Right lobe of liver (tissue), 6 donors: ENCODE results near the gene ZNF580. TPM values are rescaled to one million over a fixed set of nuclear protein-coding genes. Genes with fewer than 3 reads are reported as not detected.

ENCODE experiments used
- ATAC-seq, 4 donors: fragments of 200-7000 bp; cut with Tn5 transposase; one replicate each; pipeline ENCODE4 v1.9.1; 2020; ENCODE audit warnings: mild to moderate bottlenecking in 4 of 4, moderate library complexity in 4 of 4
- DNase-seq, 3 donors: peaks; one replicate each; pipeline ENCODE4 v3.0.0-alpha.2; 2020
- H3K27ac ChIP-seq, 3 donors: fragments of 200-600 bp; one replicate each; pipeline ENCODE4 v1.8.0; 2022
- H3K27me3 ChIP-seq, 2 donors: fragments of 200-600 bp; one replicate each; pipeline ENCODE4 v1.8.0; 2022
- H3K36me3 ChIP-seq, 4 donors: fragments of 200-600 bp; sonication (generic) in 1 of 4; one replicate each; pipeline versions ENCODE4 v1.5.1 to v1.8.0; 2017 to 2022; ENCODE audit warnings: control low read depth in 1 of 4
- H3K4me1 ChIP-seq, 4 donors: fragments of 200-600 bp; sonication (generic) in 1 of 4; one replicate each; pipeline versions ENCODE4 v1.5.1 to v1.8.0; 2017 to 2022; ENCODE audit warnings: control low read depth in 1 of 4
- H3K4me3 ChIP-seq, 3 donors: fragments of 200-600 bp; one replicate each; pipeline ENCODE4 v1.8.0; 2022
- H3K9me3 ChIP-seq, 4 donors: fragments of 200-600 bp; sonication (generic) in 1 of 4; one replicate each; pipeline versions ENCODE4 v1.5.1 to v1.8.0; 2017 to 2022; ENCODE audit warnings: control low read depth in 1 of 4
- CTCF ChIP-seq, 4 donors: fragments of 200-600 bp in 3 of 4; fragments of 450-650 bp in 1 of 4; IDR thresholded peaks; one replicate each; pipeline versions ENCODE4 v1.5.1 to v1.8.0; 2016 to 2022; ENCODE audit warnings: antibody characterized with exemption in 4 of 4, mild to moderate bottlenecking in 2 of 4
- POLR2A ChIP-seq: fragments of 450-650 bp; IDR thresholded peaks from one replicate; pipeline ENCODE4 v1.6.1; 2017; ENCODE audit warnings: antibody characterized with exemption, mild to moderate bottlenecking
- WGBS: methylation state at CpG from one replicate; pipeline ENCODE4 v1.1.6; 2018; ENCODE audit warnings: low coverage, low lambda C conversion rate; ENCODE audit not compliant: insufficient coverage; ENCODE audit errors: missing lambda C conversion rate; 5-methylcytosine and 5-hydroxymethylcytosine counted together
- intact Hi-C, 2 donors: fragments of 100-400 bp; cut with DNase I; formaldehyde crosslinking; loops; one replicate each; pipeline versions ENCODE4 v1.11.2 to v1.14.1; 2022
- total RNA-seq, 6 experiments: library from RNA; depleted of rRNA in 2 of 6; stranded (reverse); fragments of >200 nt in 2 of 6; fragmentation: NEBNext Ultra II Directional in 3 of 6; extraction: Animal tissue kit (Norgen Biotek cat#: 25700) in 3 of 6; gene quantifications; one replicate each; pipeline versions ENCODE4 v1.1.0 to v1.2.4, GENCODE V29; 2016 to 2023
- donor health status: DM: no; HTN: yes; CAD: no.
- donor health status: DM: no; HTN: no; CAD: no.
- donor health status: DM: no; HTN: no; CAD: no.
- donor health status: DM: no; HTN: yes; CAD: no.
- donor health status: DM: no; HTN: yes; CAD: no.

Gene ZNF580
- total RNA-seq, 6 experiments from 2014 or later, result 5.4 to 11.6 (median 6.5) TPM

GRCh38 chr19:55641426-55642152 lies 787 bp downstream of the ZNF580 start:
- peak overlapping the region; percentile 74 to 85 (median 81) for H3K4me3 ChIP-seq
- H3K27ac ChIP-seq, result peak overlapping the region; percentile 67 to 76 (median 73)
- H3K27me3 ChIP-seq, result no peaks in the 10 kb centered on the region
- no peaks in the 10 kb centered on the region for H3K9me3 ChIP-seq
- DNase-seq, result peak in 1 of 3 donors; percentile 39
- peaks cover 0 to 10% (median 0%) of the 10 kb centered on the region in 4 donors for H3K36me3 ChIP-seq
- peak in 2 of 4 donors; percentile 1 to 2 for ATAC-seq
- WGBS, result under 1% methylated on average over 25 of the region's 25 CpGs
- peaks cover 0 to 37% (median 11%) of the 10 kb centered on the region in 4 donors for H3K4me1 ChIP-seq
- TF ChIP-seq POLR2A, result no peak
- no peak for TF ChIP-seq CTCF (IDR thresholded peaks at IDR 0.05)
- intact Hi-C loops, result no loop called here

DNA sequence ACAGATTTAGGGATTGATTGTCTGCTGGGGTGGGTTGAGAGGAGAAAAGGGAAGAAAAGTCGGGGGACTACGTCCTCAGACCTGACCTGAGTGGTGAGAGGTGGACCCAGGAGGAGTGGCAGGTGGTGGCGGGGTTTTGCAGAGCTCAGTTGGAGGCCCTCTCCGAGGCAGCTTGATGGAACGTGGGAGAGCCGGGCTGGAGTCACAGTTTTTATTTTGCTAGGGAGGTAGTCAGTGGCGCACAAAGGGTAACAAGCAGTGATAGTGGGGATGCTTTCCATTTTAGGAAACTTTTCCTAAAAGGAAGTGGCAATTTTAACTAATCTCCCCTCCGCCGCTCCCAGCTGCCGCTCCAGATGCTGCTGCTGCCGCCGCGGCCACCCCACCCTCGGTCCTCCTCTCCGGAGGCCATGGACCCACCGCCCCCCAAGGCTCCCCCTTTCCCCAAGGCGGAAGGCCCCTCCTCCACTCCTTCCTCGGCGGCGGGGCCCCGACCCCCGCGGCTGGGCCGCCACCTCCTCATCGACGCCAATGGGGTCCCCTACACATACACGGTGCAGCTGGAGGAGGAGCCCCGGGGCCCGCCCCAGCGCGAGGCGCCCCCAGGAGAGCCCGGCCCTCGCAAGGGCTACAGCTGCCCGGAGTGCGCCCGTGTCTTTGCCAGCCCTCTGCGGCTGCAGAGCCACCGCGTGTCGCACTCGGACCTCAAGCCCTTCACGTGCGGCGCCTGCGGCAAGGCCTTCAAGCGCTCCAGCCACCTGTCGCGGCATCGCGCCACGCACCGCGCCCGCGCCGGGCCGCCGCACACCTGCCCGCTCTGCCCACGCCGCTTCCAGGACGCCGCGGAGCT lies 1.6 kb downstream of the ZNF580 start:
- H3K9me3 ChIP-seq, result no peaks in the 10 kb centered on the region
- ATAC-seq, result peak; percentile 0 to 3 (median 2)
- peaks cover 0 to 10% (median 0%) of the 10 kb centered on the region in 4 donors for H3K36me3 ChIP-seq
- whole genome bisulfite sequencing, result 2% methylated on average over 9 of the region's 65 CpGs
- H3K27ac ChIP-seq, result peak overlapping the region; percentile 47 to 76 (median 67)
- peak in 2 of 3 donors; percentile 30 to 71 for DNase-seq
- H3K4me3 ChIP-seq, result peak overlapping the region; percentile 74 to 85 (median 81)
- TF ChIP-seq POLR2A, result no peak
- no peak for TF ChIP-seq CTCF (IDR thresholded peaks at IDR 0.05)
- H3K4me1 ChIP-seq, result peaks cover 0 to 37% (median 10%) of the 10 kb centered on the region in 4 donors
- no peaks in the 10 kb centered on the region for H3K27me3 ChIP-seq
- intact Hi-C loops, result no loop called here

DNA sequence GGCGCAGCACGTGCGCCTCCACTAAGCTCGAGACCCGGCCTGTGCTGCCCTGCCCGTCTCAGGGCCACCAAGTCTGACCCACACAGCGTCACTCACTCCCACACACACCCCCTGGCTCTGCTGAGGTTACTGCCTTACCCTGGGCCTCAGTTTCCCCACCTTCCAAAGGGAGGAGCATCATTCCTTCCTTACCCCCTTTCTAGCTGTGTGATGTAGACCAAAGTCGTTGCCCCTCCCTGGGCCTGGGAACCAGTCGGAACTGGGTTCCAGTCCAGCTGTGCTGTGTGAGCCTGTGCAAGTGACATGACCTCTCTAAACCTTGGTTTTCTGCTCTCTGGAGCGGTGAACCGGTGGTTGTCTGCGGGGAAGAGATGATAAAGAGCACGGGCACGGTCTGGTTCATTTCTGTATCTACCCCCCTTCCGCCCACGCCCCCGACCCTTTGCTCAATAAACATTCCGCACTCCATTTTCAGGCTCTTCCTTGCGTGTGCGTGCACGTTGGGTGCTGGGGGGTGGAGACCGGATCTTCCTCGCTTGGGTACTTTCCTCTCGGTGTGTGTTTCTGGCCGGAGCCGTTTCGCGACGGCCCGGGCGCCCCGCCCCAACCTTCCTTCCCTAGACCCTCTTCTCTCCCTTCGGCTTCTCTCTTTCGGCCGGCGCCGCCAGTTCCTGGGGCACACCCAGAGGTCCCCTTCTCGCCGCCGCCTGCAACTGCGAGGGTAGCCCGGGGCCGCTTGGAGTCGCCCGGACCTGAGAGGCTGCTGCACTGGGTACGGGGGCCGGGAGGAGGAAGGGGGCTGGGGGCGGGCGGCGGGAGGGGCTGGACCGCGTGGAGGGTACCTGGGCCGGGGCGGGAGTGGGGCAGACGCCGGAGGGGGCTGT lies 2.4 kb downstream of the ZNF580 start, which contains the start of gene ZNF581:
TSS of gene ZNF581 (plus strand) at position 647 of the 884 bp plus-strand sequence. CDS start 923 bp downstream, outside the sequence.
- Histone ChIP-seq H3K4me1 (peaks cover 0 to 40% (median 12%) of the 10 kb centered on the region in 4 donors), H3K4me3 (peak within 1 kb of the TSS; percentile 74 to 85 (median 81)), H3K9me3 (no peaks in the 10 kb centered on the region), H3K36me3 (peaks cover 0 to 10% (median 0%) of the 10 kb centered on the region in 4 donors), H3K27ac (peak within 1 kb of the TSS; percentile 63 to 76 (median 67)), H3K27me3 (no peaks in the 10 kb centered on the region)
- whole genome bisulfite sequencing, result 3% methylated on average over 22 of the region's 56 CpGs
- TF ChIP-seq CTCF (IDR thresholded peaks at IDR 0.05) (no peak), POLR2A (no peak)
- intact Hi-C loops, result no loop called here
- peak; percentile 54 to 62 (median 61) for ATAC-seq
- DNase-seq, result peak; percentile 67 to 78 (median 78)

- ATAC-seq (no peak), DNase-seq (peak in 1 of 3 donors; percentile 57)
- Histone ChIP-seq H3K4me3 (peak overlapping the region; percentile 74 to 85 (median 81)), H3K9me3 (no peaks in the 10 kb centered on the region), H3K27me3 (no peaks in the 10 kb centered on the region), H3K27ac (peak overlapping the region; percentile 63 to 76 (median 67)), H3K36me3 (peaks cover 0 to 10% (median 0%) of the 10 kb centered on the region in 4 donors), H3K4me1 (peaks cover 0 to 44% (median 12%) of the 10 kb centered on the region in 4 donors)
- WGBS, result 1% methylated on average over 9 of the region's 15 CpGs
- TF ChIP-seq POLR2A (no peak), CTCF (IDR thresholded peaks at IDR 0.05) (no peak)
- intact Hi-C loops, result no loop called here
Measured at GRCh38 chr19:55643887-55644176, 3.0 kb downstream of the ZNF580 start.
